BJ (cell line): ENCODE results near the gene RPS16. TPM values are rescaled to one million over a fixed set of nuclear protein-coding genes. Genes with fewer than 3 reads are reported as not detected.

Experiments used
- CTCF ChIA-PET: fragments of 350-600 bp; formaldehyde crosslinking; extraction: SDS; loops from one replicate; lab custom pipeline; 2021; ENCODE audit warnings: antibody characterized with exemption, inconsistent platforms; lab: Yijun Ruan, JAX
- POLR2A ChIA-PET: fragments of 300-600 bp; sonication (Branson Sonifier 250); formaldehyde crosslinking; extraction: SDS; loops from one replicate; lab custom pipeline; 2021; ENCODE audit warnings: antibody characterized with exemption; lab: Charles Lee
- DNase-seq: peaks from one replicate; pipeline ENCODE4 v3.0.0-alpha.2; 2011; ENCODE audit warnings: low read depth
- H3K27me3 ChIP-seq: 2 replicates; pipeline ENCODE4 v1.6.0; 2011; ENCODE audit warnings: low read length; ENCODE audit not compliant: control insufficient read depth, insufficient read depth
- H3K36me3 ChIP-seq: 2 replicates; pipeline ENCODE4 v1.5.1; 2011; ENCODE audit warnings: low read length; ENCODE audit not compliant: control insufficient read depth, insufficient read depth
- H3K4me3 ChIP-seq: 2 replicates; pipeline ENCODE4 v1.5.1; 2011; ENCODE audit warnings: low read depth, mild to moderate bottlenecking, control low read depth, low read length
- CTCF ChIP-seq: IDR thresholded peaks from 2 replicates; pipeline ENCODE4 v1.5.1; 2011; ENCODE audit warnings: low read depth, mild to moderate bottlenecking, control low read depth, inconsistent platforms, low read length, moderate library complexity; ENCODE audit not compliant: insufficient read depth
- polyA plus RNA-seq: library from polyadenylated mRNA; depleted of rRNA; stranded (reverse); fragments of >200 nt; gene quantifications from 2 replicates; pipeline ENCODE4 v1.2.3, GENCODE V29; 2011

The RPS16 gene
- polyA plus RNA-seq, 1 experiment: 2,896 TPM

DNA sequence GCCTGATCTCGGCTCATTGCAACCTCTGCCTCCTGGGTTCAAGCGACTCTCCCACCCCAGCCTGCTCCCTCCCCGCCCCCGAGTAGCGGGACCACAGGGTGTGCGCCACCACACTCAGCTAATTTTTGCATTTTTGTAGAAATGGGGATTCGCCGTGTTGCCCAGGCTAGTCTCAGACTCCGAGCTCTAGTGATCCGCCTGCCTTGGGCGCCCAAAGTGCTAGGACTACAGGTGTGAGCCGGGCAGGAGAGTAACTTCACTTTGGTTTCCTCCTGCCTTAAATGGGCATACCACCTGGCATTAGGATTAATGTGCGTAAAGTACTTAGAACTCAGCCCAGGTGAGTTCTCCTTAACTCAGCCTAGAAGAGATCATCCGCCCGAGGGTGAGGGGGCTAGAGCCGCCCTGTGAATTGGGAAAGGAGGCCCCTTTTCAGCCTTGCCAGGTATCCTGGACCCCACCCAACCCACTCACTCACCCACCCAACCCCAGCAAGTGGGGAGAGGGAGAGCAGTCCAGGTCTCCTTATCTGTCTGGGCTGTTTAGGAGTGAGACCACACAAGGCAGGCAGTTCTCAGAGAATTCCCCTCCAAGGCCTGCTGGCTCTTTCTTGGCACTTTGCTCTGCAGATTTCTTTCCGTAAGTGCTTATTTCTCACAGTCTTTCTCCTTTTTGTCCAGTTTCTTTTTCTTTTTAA is 30.3 kb downstream of the RPS16 start:
- CTCF ChIA-PET: interaction anchor here (0.6 kb wide), 1 partner anchor 70 kb away, joined by 3 read pairs; no protein-coding TSS in a partner anchor
- DNase-seq: no peak
- Histone ChIP-seq H3K27me3 (no peaks in the 10 kb centered on the region), H3K4me3 (no peak overlapping the region), H3K36me3 (peaks cover 10% of the 10 kb centered on the region)
- no peak for TF ChIP-seq CTCF
- POLR2A ChIA-PET: no interaction called here

- no peak for TF ChIP-seq CTCF
- peak; percentile 99 for DNase-seq
- ChIA-PET POLR2A (interaction anchor here (1.0 kb wide), 1 partner anchor 32 kb away, joined by 4 read pairs; the partner anchor contains the start of gene RPS16), CTCF (interaction anchor here (0.6 to 1.7 kb wide), 7 partner anchors 8 to 283 kb away, joined by 3 to 5 read pairs (median 3); partner anchors contain the start of gene PLEKHG2)
- H3K36me3 ChIP-seq: peaks cover 8% of the 10 kb centered on the region
- peak overlapping the region; percentile 40 for H3K4me3 ChIP-seq
- H3K27me3 ChIP-seq: no peaks in the 10 kb centered on the region
These were observed 32.1 kb downstream of the RPS16 start for GRCh38 chr19:39403331-39404312.

DNA sequence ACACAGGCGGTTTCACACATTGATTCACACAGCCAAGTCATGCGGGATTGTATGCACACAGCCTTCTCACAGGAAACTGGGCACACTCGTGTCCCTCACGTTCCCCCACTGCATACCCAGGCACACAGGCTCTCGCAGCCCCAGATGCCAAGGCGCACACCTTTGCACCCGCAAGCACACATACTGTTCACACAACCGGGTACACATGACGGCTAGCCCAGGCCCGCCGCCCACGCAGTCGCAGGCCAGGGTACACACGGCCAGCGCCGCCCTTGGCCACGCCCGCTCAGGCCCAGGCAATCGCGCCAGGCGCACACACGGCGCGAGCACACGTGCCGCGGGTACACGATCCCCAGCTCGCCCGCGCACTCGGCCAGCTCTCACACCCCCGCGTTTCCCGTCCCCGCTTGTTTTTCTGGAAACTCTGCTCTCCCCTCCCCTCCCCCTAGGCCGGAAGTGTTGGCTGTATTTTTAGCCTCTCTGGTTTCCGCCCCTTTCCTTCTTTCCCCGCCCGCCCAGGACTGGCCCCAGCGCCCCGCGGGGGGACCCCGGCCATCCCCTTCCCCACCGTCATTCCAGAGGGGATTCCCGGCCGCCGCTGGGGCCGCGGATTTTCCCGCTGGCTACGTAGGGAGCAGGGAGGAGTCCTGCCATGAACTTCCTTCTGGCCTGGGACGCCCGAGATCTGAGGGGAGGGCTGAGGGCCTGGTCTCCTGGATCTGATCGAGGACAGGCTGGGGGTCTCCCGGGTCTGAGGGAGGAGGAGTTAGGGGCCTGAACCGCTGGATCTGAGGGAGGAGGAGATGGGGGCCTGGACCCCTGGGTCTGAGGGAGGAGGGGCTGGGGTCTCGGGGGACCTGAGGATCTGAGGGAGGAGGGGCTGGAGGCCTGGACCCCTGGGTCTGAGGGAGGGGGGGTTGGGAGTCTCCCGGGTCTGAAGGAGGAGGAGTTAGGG is 33.1 kb downstream of the RPS16 start:
- no peaks in the 10 kb centered on the region for H3K27me3 ChIP-seq
- no peaks in the 10 kb centered on the region; the same call in 1 of the 2 replicates for H3K36me3 ChIP-seq
- DNase-seq: peak; percentile 46
- POLR2A ChIA-PET: interaction anchor here (1.0 kb wide), 2 partner anchors 33 kb away, joined by 4 read pairs; partner anchors contain the start of gene RPS16
- CTCF ChIA-PET: interaction anchor here (0.7 to 9.8 kb wide), 6 partner anchors 9 to 130 kb away, joined by 3 to 178 read pairs (median 3); partner anchors contain the start of gene PLEKHG2
- no peak for TF ChIP-seq CTCF
- peak overlapping the region; percentile 40 for H3K4me3 ChIP-seq

DNA sequence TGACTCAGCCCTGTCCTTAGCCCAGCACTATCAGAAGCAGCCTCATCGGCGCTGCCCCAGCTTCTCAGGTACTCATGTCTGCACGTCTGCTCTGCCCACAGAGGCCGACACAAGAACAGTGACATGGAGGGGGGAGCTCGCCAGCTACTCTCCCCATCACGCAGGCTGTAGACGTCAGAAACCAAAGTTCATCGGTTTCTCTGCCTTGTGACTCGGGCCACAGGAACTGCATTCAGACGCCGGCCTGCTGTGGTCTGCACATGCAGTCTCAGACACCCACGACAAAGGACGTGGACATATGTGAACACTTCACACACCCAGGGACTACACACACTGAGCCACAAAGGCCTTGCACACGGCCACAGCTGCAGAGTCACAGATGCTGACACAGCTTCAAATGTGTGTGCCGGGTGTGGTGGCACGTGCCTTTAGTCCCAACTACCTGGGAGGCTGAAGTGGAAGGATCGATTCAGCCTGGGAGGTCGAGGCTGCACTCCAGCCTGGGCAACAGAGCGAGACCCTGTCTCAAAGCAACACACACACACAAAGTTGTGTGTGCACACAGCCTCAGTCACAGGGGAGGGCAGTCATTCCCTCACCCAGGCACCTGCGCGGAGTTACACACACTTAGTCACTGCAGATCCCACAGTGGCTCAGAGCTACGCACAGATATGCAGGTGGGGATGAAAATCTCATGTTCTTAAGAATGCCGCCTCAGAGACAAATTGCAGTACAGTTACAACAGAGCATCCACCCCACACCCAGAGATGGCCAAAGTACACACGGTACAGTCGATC is 34.0 kb downstream of the RPS16 start:
- no peak overlapping the region for H3K4me3 ChIP-seq
- no peaks in the 10 kb centered on the region for H3K27me3 ChIP-seq
- ChIA-PET POLR2A (interaction anchor here (1.0 kb wide), 1 partner anchor 34 kb away, joined by 4 read pairs; the partner anchor contains the start of gene RPS16), CTCF (interaction anchor here (0.7 to 9.8 kb wide), 4 partner anchors 10 to 131 kb away, joined by 3 to 178 read pairs (median 5); partner anchors contain the start of genes EID2B, PLEKHG2 and RPS16)
- H3K36me3 ChIP-seq: peaks cover 4% of the 10 kb centered on the region
- no peak for TF ChIP-seq CTCF
- DNase-seq: no peak
